Heart right ventricle (tissue), 12 donors: Measurements from ENCODE around the gene TESK1. TPM values are rescaled to one million over a fixed set of nuclear protein-coding genes. Genes with fewer than 3 reads are reported as not detected.

ENCODE experiments used
- microRNA-seq, 2 donors: library from miRNA; unstranded; fragments of <30 nt; microRNA quantifications; one replicate each; pipeline ENCODE4 v1.2.0, GENCODE V29; 2021
- polyA plus RNA-seq, 2 donors: library from polyadenylated mRNA; stranded (reverse); fragments of 200-250 nt; gene quantifications; one replicate each; pipeline ENCODE4 v1.2.3, GENCODE V29; 2013
- total RNA-seq, 10 donors: library from RNA; stranded (reverse); fragmentation: NEBNext Ultra II Directional in 3 of 10; extraction: Animal tissue kit (Norgen Biotek cat#: 25700) in 3 of 10; gene quantifications; one replicate each; pipeline versions ENCODE4 v1.2.1 to v1.2.4, GENCODE V29; 2021 to 2023
- donor health status: ischemic (EF 13 %, LVEDD 7.1; RV severe dilation, severe dysfunction).
- donor health status: healthy with polysubstance abuse.
- donor health status: DM: no; HTN: yes; CAD: no.
- donor health status: DM: no; HTN: no; CAD: no.
- donor health status: ischemic (EF 25% LVEDD 6.9; RV normal size, moderate dysfunction).
- donor health status: ischemic (EF 25% LVEDD 5.7; RV mildly dilated, moderate dysfunction).
- donor health status: healthy.
- donor health status: nonischemic (EF 11% LVEDD 7.7; RV severe dilation, severe dysfunction).
- donor health status: DM: yes; HTN: yes; CAD: no.
- donor health status: PGD.
- donor health status: ischemic (EF 29% LVEDD 5.4; RV normal size, mild dysfunction).
- donor health status: nonischemic (EF 23%, LVEDD 6.1; RV moderate dilation, normal function).

Gene TESK1
- total and polyA plus RNA-seq, 12 donors = 18.0 to 38.8 (median 24.3) TPM

Small RNAs within 50 kb of the gene (microRNA-seq; reads per million reads assigned to microRNA genes)
- 0 to 0.51 reads per million in 2 donors for gene MIR4667

Other genes with a start within 250 kb of the TESK1 start
- gene RUSC2, start 115.2 kb upstream of the TESK1 start, total RNA-seq = 10 to 100 TPM; 22.1 to 34.9 (median 28.2) TPM
- 10 to 100 TPM; 22.5 to 32.7 TPM for gene RUSC2, start 115.2 kb upstream of the TESK1 start, polyA plus RNA-seq
- gene CD72, start 13.2 kb downstream of the TESK1 start, total RNA-seq = 1 to 10 TPM in 4 of 10 donors, under 1 TPM in 5, not detected in 1; 0.51 to 6.8 (median 0.54) TPM
- gene CD72, start 13.2 kb downstream of the TESK1 start, polyA plus RNA-seq = under 1 TPM; 0.43 to 0.73 TPM
- 1 to 10 TPM in 1 of 10 donors, under 1 TPM in 5, not detected in 4; 0.19 to 3.6 (median 0.33) TPM for gene SIT1, start 45.7 kb downstream of the TESK1 start, total RNA-seq
- under 1 TPM in 1 of 2 donors, not detected in 1; 0.25 TPM for gene SIT1, start 45.7 kb downstream of the TESK1 start, polyA plus RNA-seq
- over 10,000 TPM in 3 of 10 donors, 1,000 to 10,000 TPM in 7; 3,879 to 14,997 (median 5,788) TPM for gene RMRP, start 52.8 kb downstream of the TESK1 start, total RNA-seq
- 100 to 1,000 TPM in 1 of 2 donors, 10 to 100 TPM in 1; 14.9 to 476 TPM for gene RMRP, start 52.8 kb downstream of the TESK1 start, polyA plus RNA-seq
- gene CCDC107, start 53.0 kb downstream of the TESK1 start, total RNA-seq = 10 to 100 TPM; 37.9 to 54.0 (median 43.9) TPM
- gene CCDC107, start 53.0 kb downstream of the TESK1 start, polyA plus RNA-seq = 100 to 1,000 TPM in 1 of 2 donors, 10 to 100 TPM in 1; 95.3 to 210 TPM
- gene ARHGEF39, start 59.9 kb downstream of the TESK1 start, total RNA-seq = under 1 TPM in 8 of 10 donors, not detected in 2; 0.09 to 0.85 (median 0.30) TPM
- gene ARHGEF39, start 59.9 kb downstream of the TESK1 start, polyA plus RNA-seq = 1 to 10 TPM in 1 of 2 donors, under 1 TPM in 1; 0.35 to 1.3 TPM
- gene CA9, start 68.7 kb downstream of the TESK1 start, total RNA-seq = 10 to 100 TPM in 1 of 10 donors, 1 to 10 TPM in 1, under 1 TPM in 3, not detected in 5; 0.20 to 13.2 (median 0.24) TPM
- 1 to 10 TPM in 1 of 2 donors, not detected in 1; 1.0 TPM for gene CA9, start 68.7 kb downstream of the TESK1 start, polyA plus RNA-seq
- 100 to 1,000 TPM; 548 to 922 (median 784) TPM for gene TPM2, start 84.7 kb downstream of the TESK1 start, total RNA-seq
- 1,000 to 10,000 TPM in 1 of 2 donors, 100 to 1,000 TPM in 1; 597 to 1,940 TPM for gene TPM2, start 84.7 kb downstream of the TESK1 start, polyA plus RNA-seq
- 100 to 1,000 TPM; 206 to 323 (median 238) TPM for gene TLN1, start 126.9 kb downstream of the TESK1 start, total RNA-seq
- gene TLN1, start 126.9 kb downstream of the TESK1 start, polyA plus RNA-seq = 100 to 1,000 TPM in 1 of 2 donors, 10 to 100 TPM in 1; 99.6 to 247 TPM
- gene CREB3, start 127.4 kb downstream of the TESK1 start, total RNA-seq = 10 to 100 TPM; 16.2 to 29.5 (median 20.2) TPM
- 10 to 100 TPM; 24.4 to 39.1 TPM for gene CREB3, start 127.4 kb downstream of the TESK1 start, polyA plus RNA-seq
- gene GBA2, start 144.0 kb downstream of the TESK1 start, total RNA-seq = 100 to 1,000 TPM in 1 of 10 donors, 10 to 100 TPM in 9; 47.4 to 101 (median 74.7) TPM
- gene GBA2, start 144.0 kb downstream of the TESK1 start, polyA plus RNA-seq = 100 to 1,000 TPM in 1 of 2 donors, 10 to 100 TPM in 1; 81.9 to 102 TPM
- gene RGP1, start 144.0 kb downstream of the TESK1 start, total RNA-seq = 10 to 100 TPM; 31.1 to 39.4 (median 34.0) TPM
- gene RGP1, start 144.0 kb downstream of the TESK1 start, polyA plus RNA-seq = 1 to 10 TPM; 8.2 to 9.3 TPM
- gene MSMP, start 149.0 kb downstream of the TESK1 start, total RNA-seq = under 1 TPM in 1 of 10 donors, not detected in 9; 0.60 TPM
- gene MSMP, start 149.0 kb downstream of the TESK1 start, polyA plus RNA-seq = under 1 TPM in 1 of 2 donors, not detected in 1; 0.19 TPM
- gene NPR2, start 186.3 kb downstream of the TESK1 start, total RNA-seq = 10 to 100 TPM; 18.9 to 26.4 (median 20.8) TPM
- 10 to 100 TPM; 13.5 to 25.5 TPM for gene NPR2, start 186.3 kb downstream of the TESK1 start, polyA plus RNA-seq
- 1 to 10 TPM in 9 of 10 donors, under 1 TPM in 1; 0.86 to 4.2 (median 2.9) TPM for gene SPAG8, start 207.0 kb downstream of the TESK1 start, total RNA-seq
- 1 to 10 TPM in 1 of 2 donors, under 1 TPM in 1; 0.84 to 6.0 TPM for gene SPAG8, start 207.0 kb downstream of the TESK1 start, polyA plus RNA-seq
- gene HINT2, start 209.8 kb downstream of the TESK1 start, total RNA-seq = 10 to 100 TPM; 56.8 to 83.1 (median 76.7) TPM
- gene HINT2, start 209.8 kb downstream of the TESK1 start, polyA plus RNA-seq = 100 to 1,000 TPM in 1 of 2 donors, 10 to 100 TPM in 1; 69.9 to 120 TPM
- not detected for gene FAM221B, start 223.5 kb downstream of the TESK1 start, total RNA-seq
- not detected for gene FAM221B, start 223.5 kb downstream of the TESK1 start, polyA plus RNA-seq
- 10 to 100 TPM; 13.6 to 22.9 (median 20.5) TPM for gene TMEM8B, start 224.0 kb downstream of the TESK1 start, total RNA-seq
- 1 to 10 TPM; 6.7 to 8.0 TPM for gene TMEM8B, start 224.0 kb downstream of the TESK1 start, polyA plus RNA-seq